DMS53 treated with DMSO at 0.1 percent for 48 hours (cell line): ENCODE measurements around the gene DGAT2.
A peak's percentile ranks its signal among the peaks of the same experiment; 100 is the strongest.
"Not testable (repeated sequence)": the region's sequence is repeated elsewhere in the genome, so short reads cannot be mapped to it uniquely, and the experiment has no call there.

ENCODE experiments used
- DNase-seq: peaks from one replicate; lab custom pipeline; 2025; ENCODE audit not compliant: unreplicated experiment; lab: John Stamatoyannopoulos, UW

The DGAT2 gene

GRCh38 chr11:75768112-75768908, at the start of gene DGAT2:
TSS of gene DGAT2 (plus strand) at chr11:75768778. CDS start at chr11:75768992, 214 bp downstream.
- DNase-seq: peak; percentile 93

GRCh38 chr11:75719340-75720239, 49.0 kb upstream of the DGAT2 start:
- DNase-seq: no peak

GRCh38 chr11:75720639-75721038, 47.9 kb upstream of the DGAT2 start:
- no peak for DNase-seq

GRCh38 chr11:75721852-75722668, 46.5 kb upstream of the DGAT2 start:
- DNase-seq: no peak

GRCh38 chr11:75722669-75723042, 45.9 kb upstream of the DGAT2 start:
- DNase-seq: no peak

- no peak for DNase-seq
Observed at GRCh38 chr11:75725547-75726320, 42.8 kb upstream of the DGAT2 start.

GRCh38 chr11:75728992-75729391, 39.6 kb upstream of the DGAT2 start:
- no peak for DNase-seq

- no peak for DNase-seq
Observed at GRCh38 chr11:75731095-75731494, 37.5 kb upstream of the DGAT2 start.

GRCh38 chr11:75733071-75733430, 35.5 kb upstream of the DGAT2 start:
- no peak for DNase-seq

- no peak for DNase-seq
Observed at GRCh38 chr11:75733431-75734107, 35.0 kb upstream of the DGAT2 start.

- DNase-seq: peak; percentile 76
Observed at GRCh38 chr11:75734491-75735180, 33.9 kb upstream of the DGAT2 start.

GRCh38 chr11:75735181-75735845, 33.3 kb upstream of the DGAT2 start:
- no peak for DNase-seq

GRCh38 chr11:75737314-75737713, 31.3 kb upstream of the DGAT2 start:
- no peak for DNase-seq

- no peak for DNase-seq
Observed at GRCh38 chr11:75740681-75741080, 27.9 kb upstream of the DGAT2 start.

- DNase-seq: not testable (repeated sequence)
Observed at GRCh38 chr11:75743159-75743558, 25.4 kb upstream of the DGAT2 start.

GRCh38 chr11:75743711-75744563, 24.6 kb upstream of the DGAT2 start:
- no peak for DNase-seq

- DNase-seq: no peak
Observed at GRCh38 chr11:75745807-75746206, 22.8 kb upstream of the DGAT2 start.

GRCh38 chr11:75748729-75749273, 19.8 kb upstream of the DGAT2 start:
- DNase-seq: not testable (repeated sequence)
